ENCODE measurements around the gene AK6. TPM values are rescaled to one million over a fixed set of nuclear protein-coding genes. Genes with fewer than 3 reads are reported as not detected.
A peak's percentile ranks its signal among the peaks of the same experiment; 100 is the strongest.

AK6 gene
- total RNA-seq, 4 donors from 2014 or later = 14.0 to 43.6 (median 19.4) TPM

- H3K27me3 ChIP-seq = no peaks in the 10 kb centered on the region
- H3K4me1 ChIP-seq = no peaks in the 10 kb centered on the region
- no peak overlapping the region for H3K4me3 ChIP-seq
- DNase-seq (ENCODE audit: low spot score in 2 of 2) = no peak
- H3K27ac ChIP-seq = no peak overlapping the region
- 84% methylated on average over 3 of the region's 3 CpGs for WGBS
- H3K36me3 ChIP-seq = peaks cover 15% of the 10 kb centered on the region
- H3K9me3 ChIP-seq = no peaks in the 10 kb centered on the region
- no peak for TF ChIP-seq POLR2A (IDR thresholded peaks at IDR 0.05)
- no peak for TF ChIP-seq EP300 (IDR thresholded peaks at IDR 0.05)
- TF ChIP-seq CTCF (IDR thresholded peaks at IDR 0.05) = no peak
- no peak for TF ChIP-seq POLR2AphosphoS5 (IDR thresholded peaks at IDR 0.05)
These were observed 9.6 kb downstream of the AK6 start for GRCh38 chr5:69359699-69360098.

- DNase-seq (ENCODE audit: low spot score in 2 of 2) = no peak
- TF ChIP-seq POLR2AphosphoS5 (IDR thresholded peaks at IDR 0.05) (no peak), CTCF (IDR thresholded peaks at IDR 0.05) (no peak)
- peaks cover 47% of the 10 kb centered on the region for H3K36me3 ChIP-seq
- H3K4me3 ChIP-seq = no peak overlapping the region
- no peaks in the 10 kb centered on the region for H3K27me3 ChIP-seq
- no peaks in the 10 kb centered on the region for H3K4me1 ChIP-seq
- no peaks in the 10 kb centered on the region for H3K9me3 ChIP-seq
- H3K27ac ChIP-seq = no peak overlapping the region
These were observed 18.7 kb downstream of the AK6 start for GRCh38 chr5:69350664-69351063.

- Histone ChIP-seq H3K4me1 (no peaks in the 10 kb centered on the region), H3K27me3 (no peaks in the 10 kb centered on the region), H3K4me3 (no peak overlapping the region), H3K9me3 (no peaks in the 10 kb centered on the region), H3K36me3 (no peaks in the 10 kb centered on the region), H3K27ac (no peak overlapping the region)
- 77% methylated on average over 1 of the region's 1 CpG for WGBS
- no peak for DNase-seq (ENCODE audit: low spot score in 2 of 2)
- no peak for TF ChIP-seq POLR2AphosphoS5 (IDR thresholded peaks at IDR 0.05)
- TF ChIP-seq CTCF (IDR thresholded peaks at IDR 0.05) = no peak
- no peak for TF ChIP-seq EP300 (IDR thresholded peaks at IDR 0.05)
- no peak for TF ChIP-seq POLR2A (IDR thresholded peaks at IDR 0.05)
These were observed 26.2 kb downstream of the AK6 start for GRCh38 chr5:69343083-69343482.

- no peak overlapping the region for H3K4me3 ChIP-seq
- no peaks in the 10 kb centered on the region for H3K36me3 ChIP-seq
- no peak for TF ChIP-seq POLR2AphosphoS5 (IDR thresholded peaks at IDR 0.05)
- TF ChIP-seq EP300 (IDR thresholded peaks at IDR 0.05) = no peak
- no peak for TF ChIP-seq POLR2A (IDR thresholded peaks at IDR 0.05)
- TF ChIP-seq CTCF (IDR thresholded peaks at IDR 0.05) = no peak
- 83% methylated on average over 4 of the region's 4 CpGs for WGBS
- H3K27me3 ChIP-seq = no peaks in the 10 kb centered on the region
- DNase-seq (ENCODE audit: low spot score in 2 of 2) = no peak
- H3K27ac ChIP-seq = no peak overlapping the region
- H3K9me3 ChIP-seq = no peaks in the 10 kb centered on the region
- no peaks in the 10 kb centered on the region for H3K4me1 ChIP-seq
These were observed 27.7 kb downstream of the AK6 start for GRCh38 chr5:69341520-69342161.

- peak in 1 of 2 donors; percentile 11 for DNase-seq (ENCODE audit: low spot score in 2 of 2)
- WGBS = 95% methylated on average over 7 of the region's 7 CpGs
- Histone ChIP-seq H3K9me3 (no peaks in the 10 kb centered on the region), H3K4me1 (peaks cover 18% of the 10 kb centered on the region), H3K27me3 (no peaks in the 10 kb centered on the region), H3K4me3 (no peak overlapping the region), H3K36me3 (no peaks in the 10 kb centered on the region), H3K27ac (no peak overlapping the region)
- TF ChIP-seq POLR2AphosphoS5 (IDR thresholded peaks at IDR 0.05) (no peak), CTCF (IDR thresholded peaks at IDR 0.05) (no peak), POLR2A (IDR thresholded peaks at IDR 0.05) (no peak), EP300 (IDR thresholded peaks at IDR 0.05) (no peak)
These were observed 33.9 kb downstream of the AK6 start for GRCh38 chr5:69335341-69335935.
